ENCODE results near the gene SLC7A10.
"Not testable (repeated sequence)": the region's sequence is repeated elsewhere in the genome, so short reads cannot be mapped to it uniquely, and the experiment has no call there.

SLC7A10 gene

GRCh38 chr19:33215438-33216197, 10.0 kb downstream of the SLC7A10 start:
- DNase-seq (ENCODE audit: low spot score) = no peak

GRCh38 chr19:33214596-33214995, 11.1 kb downstream of the SLC7A10 start:
- DNase-seq (ENCODE audit: low spot score) = no peak

DNA sequence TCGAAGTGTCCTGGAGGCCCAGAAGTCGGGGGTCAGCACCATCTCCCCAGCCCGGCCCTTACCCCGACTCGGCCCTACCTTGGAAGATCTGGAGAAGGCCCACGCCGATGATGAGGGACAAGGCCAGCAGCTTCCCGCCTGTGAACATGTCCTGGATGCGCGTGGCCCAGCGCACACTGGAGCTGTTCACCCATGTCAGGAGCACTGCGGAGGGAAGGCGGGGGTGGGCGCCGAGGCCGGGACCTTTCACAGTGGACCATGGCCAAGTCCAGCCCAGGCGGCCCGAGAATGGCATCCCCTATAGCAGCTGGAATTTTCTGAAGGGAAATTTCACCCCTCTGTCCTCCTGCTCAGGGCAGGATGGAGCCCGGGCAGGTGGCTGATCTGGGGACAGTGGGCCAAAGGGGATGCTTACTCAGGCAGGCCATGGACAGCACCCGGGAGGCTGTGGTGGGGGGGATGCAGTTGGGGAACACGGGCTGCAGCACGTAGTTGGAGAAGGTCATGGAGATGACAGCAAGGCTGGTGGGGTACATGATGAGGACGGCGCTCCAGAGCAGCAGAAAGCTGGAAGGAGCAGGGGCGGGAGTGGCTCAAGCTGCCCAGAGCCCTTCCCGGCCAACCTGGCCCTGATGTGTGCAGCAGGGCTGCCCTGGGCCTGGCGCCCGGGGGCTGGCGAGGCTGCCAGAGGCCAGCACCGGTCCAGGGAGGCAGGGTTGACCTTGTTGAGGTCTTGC, 13.0 kb downstream of the SLC7A10 start:
- no peak for DNase-seq (ENCODE audit: low spot score)

DNA sequence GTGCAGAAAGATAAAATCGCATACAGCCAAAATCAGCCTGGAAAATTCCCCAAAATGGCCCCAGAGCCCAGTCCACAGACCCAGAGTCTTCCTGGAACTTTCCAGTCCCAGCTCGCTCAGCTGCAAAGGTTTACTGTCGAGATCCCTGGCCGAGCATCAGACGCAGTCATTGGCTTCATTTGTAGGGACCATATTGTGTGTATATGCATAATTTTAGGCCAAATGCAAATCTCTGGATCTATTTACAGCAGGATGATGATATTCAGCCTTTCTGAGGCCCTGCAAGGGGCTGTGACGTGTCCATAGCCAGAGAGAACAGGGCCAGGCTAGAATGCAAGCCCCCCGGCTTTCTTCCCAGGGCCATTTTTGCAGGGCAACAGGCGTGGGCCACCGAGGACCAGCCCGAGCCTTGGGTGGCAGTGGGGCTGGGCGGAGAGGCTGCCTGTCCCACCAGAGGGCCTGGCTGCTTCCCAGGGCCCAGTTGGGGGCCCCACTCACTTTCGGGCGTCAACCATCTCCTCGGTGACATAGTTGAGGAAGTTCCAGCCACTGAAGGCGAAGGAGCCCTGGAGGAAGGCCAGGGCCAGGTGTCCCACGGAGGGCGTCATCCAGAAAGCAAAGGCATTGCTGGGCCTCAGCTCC, 13.7 kb downstream of the SLC7A10 start:
- DNase-seq (ENCODE audit: low spot score) = no peak

- DNase-seq (ENCODE audit: low spot score) = no peak
Observed at GRCh38 chr19:33210266-33210940, 15.2 kb downstream of the SLC7A10 start.

DNA sequence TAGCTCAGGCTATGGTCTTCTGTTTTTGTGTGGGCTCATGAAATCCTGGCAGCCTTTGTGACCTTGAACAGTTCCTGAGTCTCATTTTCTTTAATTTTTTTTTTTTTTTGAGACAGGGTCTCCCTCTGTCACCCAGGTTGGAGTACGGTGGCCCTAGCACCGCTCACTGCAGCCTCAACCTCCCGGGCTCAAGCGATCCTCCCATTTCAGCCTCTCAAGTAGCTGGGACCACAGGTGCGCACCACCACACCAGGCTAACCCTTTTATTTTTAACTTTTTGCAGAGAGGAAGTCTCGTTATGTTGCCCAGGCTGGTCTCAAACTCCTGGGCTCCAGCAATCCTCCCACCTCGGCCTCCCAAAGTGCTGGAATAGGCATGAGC, 15.8 kb downstream of the SLC7A10 start:
- not testable (repeated sequence) for DNase-seq (ENCODE audit: low spot score)

- DNase-seq (ENCODE audit: low spot score) = no peak
Observed at GRCh38 chr19:33208904-33209849, 16.5 kb downstream of the SLC7A10 start.

- no peak for DNase-seq (ENCODE audit: low spot score)
Observed at GRCh38 chr19:33208371-33208895, 17.2 kb downstream of the SLC7A10 start.

- no peak for DNase-seq (ENCODE audit: low spot score)
Observed at GRCh38 chr19:33207903-33208302, 17.7 kb downstream of the SLC7A10 start.

- no peak for DNase-seq (ENCODE audit: low spot score)
Observed at GRCh38 chr19:33207040-33207620, 18.5 kb downstream of the SLC7A10 start.

DNA sequence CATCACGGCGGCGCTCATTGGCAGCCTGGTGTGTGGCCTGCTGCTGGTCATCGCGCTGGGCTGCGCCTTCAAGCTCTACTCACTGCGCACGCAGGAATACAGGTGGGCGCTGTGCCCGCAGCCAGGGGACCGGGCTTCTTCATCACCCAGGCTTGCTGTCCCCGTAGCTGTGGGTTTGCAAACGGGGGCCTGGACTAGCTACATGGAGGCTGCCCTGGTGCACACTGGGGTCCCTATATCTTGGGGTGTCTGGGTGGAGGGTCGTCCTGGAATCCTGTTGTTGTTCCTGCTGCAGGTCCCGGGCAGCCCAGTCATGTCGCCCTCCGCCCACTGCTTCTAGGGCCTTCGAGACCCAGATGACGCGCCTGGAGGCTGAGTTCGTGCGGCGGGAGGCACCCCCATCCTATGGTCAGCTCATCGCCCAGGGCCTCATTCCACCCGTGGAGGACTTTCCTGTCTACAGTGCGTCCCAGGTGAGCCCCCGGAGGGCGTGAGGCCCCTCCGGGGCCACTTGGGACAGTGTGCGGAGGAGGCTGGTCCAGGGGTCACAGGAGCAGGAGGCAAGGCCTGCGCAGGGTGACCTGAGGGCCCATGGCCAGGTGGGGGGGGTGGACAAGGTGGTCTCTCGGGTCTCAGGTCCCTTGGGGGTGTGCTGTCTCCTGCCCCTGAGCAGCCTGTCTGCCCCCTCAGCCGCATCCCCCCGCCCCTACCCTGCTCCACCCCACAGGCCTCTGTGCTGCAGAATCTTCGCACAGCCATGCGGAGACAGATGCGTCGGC, 19.2 kb downstream of the SLC7A10 start:
- DNase-seq (ENCODE audit: low spot score) = no peak

GRCh38 chr19:33205531-33206260, 20.0 kb downstream of the SLC7A10 start:
- DNase-seq (ENCODE audit: low spot score) = no peak

DNA sequence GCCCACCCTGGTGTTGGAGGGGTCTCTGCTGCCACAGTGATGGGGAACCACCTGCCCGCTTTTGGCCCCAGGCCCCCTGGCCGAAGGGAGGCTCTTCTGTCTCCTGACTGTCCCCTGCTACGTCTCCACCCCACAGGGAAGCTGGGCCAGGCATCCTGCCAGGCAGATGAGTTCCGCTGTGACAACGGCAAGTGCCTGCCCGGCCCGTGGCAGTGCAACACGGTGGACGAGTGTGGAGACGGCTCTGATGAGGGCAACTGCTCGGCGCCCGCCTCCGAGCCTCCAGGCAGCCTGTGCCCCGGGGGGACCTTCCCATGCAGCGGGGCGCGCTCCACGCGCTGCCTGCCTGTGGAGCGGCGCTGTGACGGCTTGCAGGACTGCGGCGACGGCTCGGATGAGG, 20.5 kb downstream of the SLC7A10 start:
- no peak for DNase-seq (ENCODE audit: low spot score)

DNA sequence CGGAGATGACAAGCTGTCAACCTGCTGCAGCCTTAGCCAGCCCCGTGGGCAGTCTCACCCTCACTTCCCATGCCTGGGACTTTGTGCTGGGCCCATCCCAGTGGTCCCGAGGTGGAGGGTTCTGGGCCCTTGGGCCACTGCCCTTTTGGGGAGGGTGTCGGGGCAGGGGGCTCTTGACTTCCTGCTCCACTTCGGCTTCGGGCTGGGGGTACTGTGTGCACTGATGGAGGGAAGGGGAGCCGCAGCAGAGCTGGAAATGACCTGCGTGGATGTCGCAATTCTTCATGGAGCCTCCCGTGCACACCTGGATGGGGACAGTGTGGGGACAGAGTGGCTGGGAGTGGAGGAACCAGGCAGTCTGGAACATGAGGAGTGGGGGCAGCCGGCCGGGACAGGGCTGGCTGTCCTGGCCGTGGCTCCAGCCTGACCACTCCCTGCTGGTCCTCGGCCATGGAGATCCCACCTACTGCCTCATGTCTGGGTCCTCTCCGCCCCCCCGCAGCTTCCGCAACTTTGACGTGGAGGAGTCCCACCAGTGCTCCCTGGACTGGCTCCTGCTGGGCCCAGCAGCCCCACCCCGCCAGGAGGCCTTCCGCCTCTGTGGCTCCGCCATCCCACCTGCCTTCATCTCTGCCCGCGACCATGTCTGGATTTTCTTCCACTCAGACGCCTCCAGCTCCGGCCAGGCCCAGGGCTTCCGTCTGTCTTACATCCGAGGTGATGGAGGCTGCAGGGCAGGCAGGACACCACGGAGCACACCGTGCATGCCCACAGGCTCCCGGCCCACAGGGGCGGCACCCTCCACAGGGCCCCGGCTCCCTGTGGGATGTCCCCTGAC, 21.3 kb downstream of the SLC7A10 start:
- no peak for DNase-seq (ENCODE audit: low spot score)

DNA sequence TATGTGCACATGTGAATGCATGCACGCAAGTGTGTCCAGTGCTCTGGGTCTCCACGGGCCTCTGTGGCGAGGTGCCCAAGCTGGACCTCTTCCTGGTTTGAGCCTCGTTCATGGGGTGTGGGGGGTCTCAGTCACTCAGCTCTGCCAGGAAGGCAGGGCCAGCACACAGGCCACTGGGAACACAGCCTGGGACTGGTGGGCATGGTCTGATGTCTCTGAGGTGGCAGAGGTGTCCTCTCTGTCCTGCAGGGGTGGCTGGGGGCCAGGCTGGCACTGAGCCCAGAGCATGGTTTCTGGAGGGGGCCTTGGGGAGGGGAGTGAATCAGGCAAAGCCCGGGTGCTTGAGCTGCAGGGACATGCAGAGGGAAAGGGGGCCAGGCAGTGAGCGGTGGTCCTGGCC, 22.1 kb downstream of the SLC7A10 start:
- no peak for DNase-seq (ENCODE audit: low spot score)

DNA sequence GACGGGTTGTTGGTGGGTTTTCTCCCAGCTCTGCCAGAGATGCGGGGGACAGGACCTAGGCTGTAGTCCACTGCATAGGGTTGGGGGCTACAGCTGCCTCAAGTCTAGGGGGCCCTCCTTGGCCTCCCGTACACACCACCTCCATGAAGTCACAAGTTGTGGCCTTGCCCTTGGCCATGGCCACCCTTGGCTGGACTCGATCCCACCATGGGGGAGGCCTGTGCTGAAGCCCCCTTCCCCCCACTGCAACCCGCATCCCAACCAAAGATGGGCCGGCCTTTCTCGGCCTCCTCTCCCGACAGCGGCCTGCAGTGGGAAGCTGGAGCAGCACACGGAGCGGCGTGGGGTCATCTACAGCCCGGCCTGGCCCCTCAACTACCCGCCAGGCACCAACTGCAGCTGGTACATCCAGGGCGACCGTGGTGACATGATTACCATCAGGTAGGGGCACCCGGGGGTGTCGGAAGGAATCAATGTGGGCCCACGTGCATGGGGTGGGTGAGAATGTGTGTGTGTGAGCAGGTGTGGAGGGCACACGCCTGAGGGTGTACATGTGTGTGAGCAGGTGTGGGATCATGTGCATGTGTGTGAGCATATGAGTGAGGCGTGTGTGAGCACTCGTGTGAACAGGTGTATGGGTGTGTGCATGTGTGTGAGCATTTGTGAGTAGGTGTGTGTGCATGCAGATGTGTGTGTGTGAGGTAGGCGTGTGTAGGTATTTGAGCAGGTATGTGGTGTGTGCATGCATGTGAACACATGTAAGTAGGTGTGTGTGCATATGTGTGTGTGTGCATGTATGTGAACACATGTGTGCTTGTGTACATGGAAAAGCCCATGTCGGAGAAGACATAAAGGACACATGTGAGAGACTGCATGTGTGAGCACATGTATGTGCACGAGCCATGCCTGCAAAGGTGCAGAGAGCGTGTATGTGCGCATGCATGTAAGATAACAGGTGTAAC, 22.8 kb downstream of the SLC7A10 start:
- DNase-seq (ENCODE audit: low spot score) = no peak

DNA sequence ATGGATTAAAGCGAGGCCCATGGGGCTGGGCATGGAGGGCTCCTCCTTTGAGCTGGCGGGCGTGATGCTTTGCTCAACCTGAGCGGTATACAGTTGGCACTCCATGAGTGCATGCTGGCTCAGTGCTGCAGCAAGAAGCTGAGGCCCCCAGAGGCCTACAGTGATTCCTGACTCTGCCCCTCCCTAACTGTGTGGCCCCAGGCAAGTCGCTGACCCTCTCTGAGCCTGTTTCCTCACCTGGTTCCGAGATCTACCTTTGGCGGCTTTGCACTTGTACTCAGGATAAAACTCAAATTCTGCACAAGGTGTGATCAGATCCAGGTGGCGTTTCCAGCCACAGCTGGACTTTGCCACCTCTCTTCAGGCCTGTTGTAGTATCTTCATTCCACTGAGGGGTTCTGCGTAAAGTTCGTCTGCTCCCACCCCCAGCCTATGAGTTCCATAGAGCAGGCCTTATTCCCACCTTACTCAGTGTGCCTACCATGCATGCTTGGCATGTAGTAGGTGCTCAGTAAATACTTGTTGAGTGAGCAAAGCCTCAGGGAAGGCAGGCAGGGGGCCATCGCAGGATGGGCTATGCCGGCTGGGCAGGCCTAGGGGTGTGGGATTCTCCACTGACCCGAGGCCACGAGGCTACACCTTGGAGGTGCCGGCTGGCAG, 23.6 kb downstream of the SLC7A10 start:
- DNase-seq (ENCODE audit: low spot score) = no peak

Data from CD4-positive, alpha-beta T cell treated with Interleukin-15 for 4 hours (primary cell).